ENCODE data around the gene CHRNA9.
"Not testable (repeated sequence)": the region's sequence is repeated elsewhere in the genome, so short reads cannot be mapped to it uniquely, and the experiment has no call there.

CHRNA9 gene

DNA sequence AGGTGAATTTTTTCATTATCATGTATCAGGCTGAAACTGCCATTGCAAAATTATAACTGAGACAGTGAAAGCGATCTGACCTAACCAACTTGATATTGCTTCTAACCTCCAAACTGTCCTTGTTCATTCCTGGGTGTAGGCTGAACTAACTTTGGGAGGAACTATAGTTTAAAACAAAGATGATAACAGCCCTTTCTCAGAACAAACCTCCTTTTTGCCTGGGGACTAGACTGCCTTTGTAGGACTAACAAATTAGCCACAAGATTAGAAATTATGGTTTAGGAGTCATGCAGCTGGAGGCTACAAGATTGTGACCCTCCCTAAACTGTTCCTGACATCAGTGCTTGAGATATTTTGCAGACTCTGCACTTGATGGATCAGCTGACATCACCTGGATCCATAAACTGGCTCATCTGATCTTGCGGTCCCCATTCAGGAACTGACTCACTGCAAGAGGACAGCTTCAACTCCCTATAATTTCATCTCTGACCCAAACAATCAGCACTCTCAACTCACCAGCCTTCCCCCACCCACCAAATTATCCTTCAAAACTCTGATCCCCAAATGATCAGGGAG lies 44.4 kb upstream of the CHRNA9 start:
- H3K36me3 ChIP-seq (ENCODE audit: control insufficient read depth in 1 of 2, insufficient read depth in 2 of 2, low read depth in 1 of 2, low read length in 2 of 2); H3K18ac ChIP-seq (ENCODE audit: low read depth in 1 of 2, low read length in 2 of 2); H3K9me3 ChIP-seq (ENCODE audit: control insufficient read depth, low read length); H2AFZ ChIP-seq (ENCODE audit: low read depth, low read length); H2BK120ac ChIP-seq (ENCODE audit: low read depth, low read length); H3K79me1 ChIP-seq (replicated peaks; ENCODE audit: low read length, poor library complexity, severe bottlenecking); H3K27me3 ChIP-seq (ENCODE audit: control insufficient read depth in 1 of 2, insufficient read depth in 1 of 2, low read length in 2 of 2); H3K14ac ChIP-seq (ENCODE audit: low read length in 2 of 2); H3K4me2 ChIP-seq (ENCODE audit: low read length, poor library complexity, severe bottlenecking); H3K27ac ChIP-seq (ENCODE audit: low read length, poor library complexity, severe bottlenecking); H4K8ac ChIP-seq (ENCODE audit: low read length); H3K4me1 ChIP-seq (ENCODE audit: control insufficient read depth, insufficient read depth, low read depth, low read length); H3K23ac ChIP-seq (ENCODE audit: low read length in 2 of 2); H2BK12ac ChIP-seq (ENCODE audit: low read length in 2 of 2); H3K9ac ChIP-seq (ENCODE audit: low read length); H4K91ac ChIP-seq (ENCODE audit: low read length); H2BK15ac ChIP-seq (ENCODE audit: low read depth, poor library complexity, severe bottlenecking); H3K4me3 ChIP-seq (ENCODE audit: insufficient read depth in 1 of 2, low read depth in 1 of 2, low read length in 2 of 2); H2AK5ac ChIP-seq (ENCODE audit: low read length, severe bottlenecking); H2BK5ac ChIP-seq (ENCODE audit: low read depth, low read length, poor library complexity, severe bottlenecking); H3K4ac ChIP-seq (ENCODE audit: low read depth in 1 of 2, low read length in 2 of 2): not testable (repeated sequence)
- WGBS = 86% methylated on average over 2 of the region's 2 CpGs
- peak; percentile 15 for DNase-seq

DNA sequence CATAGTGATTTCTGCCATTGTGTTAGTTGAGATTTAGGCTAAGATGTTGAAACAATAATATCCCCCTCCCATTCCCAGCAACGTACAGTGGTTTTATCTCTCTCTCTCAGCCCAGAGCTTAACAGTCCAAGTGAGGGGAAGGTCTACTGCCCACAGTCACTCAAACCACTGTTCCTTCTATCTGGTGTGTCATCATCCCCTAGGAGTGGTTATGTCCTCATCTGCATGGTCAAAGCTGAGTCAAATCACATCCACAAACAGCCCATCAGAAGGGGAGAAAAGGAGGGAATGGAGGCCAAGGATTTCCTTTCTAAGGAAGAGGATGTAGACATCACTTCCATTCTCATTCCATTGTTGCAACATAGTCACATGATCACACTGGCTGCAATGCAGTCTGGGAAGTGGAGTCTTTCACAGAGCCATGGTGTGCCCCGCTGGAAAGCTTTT lies 42.8 kb upstream of the CHRNA9 start:
- H4K8ac ChIP-seq (ENCODE audit: low read length) = peak overlapping the region; percentile 45
- peaks cover 4% of the 10 kb centered on the region for H3K9me3 ChIP-seq (ENCODE audit: control insufficient read depth, low read length)
- H4K91ac ChIP-seq (ENCODE audit: low read length) = no peak overlapping the region
- no peak overlapping the region for H3K9ac ChIP-seq (ENCODE audit: low read length)
- H3K18ac ChIP-seq (ENCODE audit: low read depth in 1 of 2, low read length in 2 of 2) = peak overlapping the region in 1 of 2 experiments; percentile 43
- H3K4me3 ChIP-seq (ENCODE audit: insufficient read depth in 1 of 2, low read depth in 1 of 2, low read length in 2 of 2) = no peak overlapping the region
- no peak overlapping the region for H2BK12ac ChIP-seq (ENCODE audit: low read length in 2 of 2)
- no peak overlapping the region for H2AFZ ChIP-seq (ENCODE audit: low read depth, low read length)
- no peak overlapping the region for H2BK5ac ChIP-seq (ENCODE audit: low read depth, low read length, poor library complexity, severe bottlenecking)
- peak; percentile 48 for DNase-seq
- WGBS = 98% methylated on average over 2 of the region's 2 CpGs
- H2BK15ac ChIP-seq (ENCODE audit: low read depth, poor library complexity, severe bottlenecking) = no peak overlapping the region
- H2BK120ac ChIP-seq (ENCODE audit: low read depth, low read length) = no peak overlapping the region
- no peak overlapping the region for H3K14ac ChIP-seq (ENCODE audit: low read length in 2 of 2)
- no peak overlapping the region for H3K4me2 ChIP-seq (ENCODE audit: low read length, poor library complexity, severe bottlenecking)
- H3K27ac ChIP-seq (ENCODE audit: low read length, poor library complexity, severe bottlenecking) = no peak overlapping the region
- no peaks in the 10 kb centered on the region for H3K79me1 ChIP-seq (replicated peaks; ENCODE audit: low read length, poor library complexity, severe bottlenecking)
- no peak overlapping the region for H3K23ac ChIP-seq (ENCODE audit: low read length in 2 of 2)
- H3K4me1 ChIP-seq (ENCODE audit: control insufficient read depth, insufficient read depth, low read depth, low read length) = no peaks in the 10 kb centered on the region
- no peak overlapping the region for H3K4ac ChIP-seq (ENCODE audit: low read depth in 1 of 2, low read length in 2 of 2)
- H3K36me3 ChIP-seq (ENCODE audit: control insufficient read depth in 1 of 2, insufficient read depth in 2 of 2, low read depth in 1 of 2, low read length in 2 of 2) = no peaks in the 10 kb centered on the region
- H3K27me3 ChIP-seq (ENCODE audit: control insufficient read depth in 1 of 2, insufficient read depth in 1 of 2, low read length in 2 of 2) = no peaks in the 10 kb centered on the region
- H2AK5ac ChIP-seq (ENCODE audit: low read length, severe bottlenecking) = no peak overlapping the region

DNA sequence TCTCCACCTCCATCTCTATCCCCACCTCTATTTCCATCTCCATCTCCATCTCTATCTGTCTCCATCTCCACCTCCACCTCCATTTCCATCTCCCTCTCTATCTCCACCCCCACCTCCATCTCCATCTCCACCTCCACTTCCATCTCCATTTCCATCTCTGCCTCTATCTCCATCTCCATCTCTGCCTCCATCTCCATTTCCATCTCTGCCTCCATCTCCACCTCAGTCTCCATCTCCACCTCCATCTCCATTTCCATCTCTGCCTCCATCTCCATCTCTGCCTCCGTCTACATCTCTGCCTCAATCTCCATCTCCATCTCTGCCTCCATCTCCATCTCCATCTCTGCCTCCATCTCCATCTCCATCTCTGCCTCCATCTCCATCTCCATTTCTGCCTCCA lies 40.8 kb upstream of the CHRNA9 start:
- 92% methylated on average over 1 of the region's 1 CpG for WGBS
- no peak overlapping the region for H2BK120ac ChIP-seq (ENCODE audit: low read depth, low read length)
- no peak overlapping the region for H4K91ac ChIP-seq (ENCODE audit: low read length)

DNA sequence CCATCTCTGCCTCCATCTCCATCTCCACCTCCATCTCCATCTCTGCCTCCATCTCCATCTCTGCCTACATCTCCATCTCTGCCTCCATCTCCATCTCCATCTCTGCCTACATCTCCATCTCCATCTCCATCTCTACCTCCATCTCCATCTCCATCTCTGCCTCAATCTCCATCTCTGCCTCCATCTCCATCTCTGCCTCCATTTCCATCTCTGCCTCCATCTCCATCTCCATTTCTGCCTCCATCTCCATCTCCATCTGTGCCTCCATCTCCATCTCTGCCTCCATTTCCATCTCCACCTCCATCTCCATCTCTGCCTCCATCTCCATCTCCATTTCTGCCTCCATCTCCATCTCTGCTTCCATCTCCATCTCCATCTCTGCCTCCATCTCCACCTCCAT lies 40.1 kb upstream of the CHRNA9 start:
- H4K8ac ChIP-seq (ENCODE audit: low read length); H3K4ac ChIP-seq (ENCODE audit: low read depth in 1 of 2, low read length in 2 of 2); H2AFZ ChIP-seq (ENCODE audit: low read depth, low read length); H2BK5ac ChIP-seq (ENCODE audit: low read depth, low read length, poor library complexity, severe bottlenecking); H2AK5ac ChIP-seq (ENCODE audit: low read length, severe bottlenecking); H4K91ac ChIP-seq (ENCODE audit: low read length); H3K27ac ChIP-seq (ENCODE audit: low read length, poor library complexity, severe bottlenecking); H3K18ac ChIP-seq (ENCODE audit: low read depth in 1 of 2, low read length in 2 of 2); H3K4me3 ChIP-seq (ENCODE audit: insufficient read depth in 1 of 2, low read depth in 1 of 2, low read length in 2 of 2); H3K79me1 ChIP-seq (replicated peaks; ENCODE audit: low read length, poor library complexity, severe bottlenecking); H3K27me3 ChIP-seq (ENCODE audit: control insufficient read depth in 1 of 2, insufficient read depth in 1 of 2, low read length in 2 of 2); H3K4me1 ChIP-seq (ENCODE audit: control insufficient read depth, insufficient read depth, low read depth, low read length); H3K4me2 ChIP-seq (ENCODE audit: low read length, poor library complexity, severe bottlenecking); DNase-seq; H3K23ac ChIP-seq (ENCODE audit: low read length in 2 of 2); H3K36me3 ChIP-seq (ENCODE audit: control insufficient read depth in 1 of 2, insufficient read depth in 2 of 2, low read depth in 1 of 2, low read length in 2 of 2); H3K9ac ChIP-seq (ENCODE audit: low read length); H3K9me3 ChIP-seq (ENCODE audit: control insufficient read depth, low read length); H2BK120ac ChIP-seq (ENCODE audit: low read depth, low read length); H2BK15ac ChIP-seq (ENCODE audit: low read depth, poor library complexity, severe bottlenecking); H2BK12ac ChIP-seq (ENCODE audit: low read length in 2 of 2): not testable (repeated sequence)
- peak overlapping the region in 1 of 2 experiments; percentile 8 for H3K14ac ChIP-seq (ENCODE audit: low read length in 2 of 2)

More for the DNA sequence above, 40.8 kb upstream of the CHRNA9 start:
- no peak overlapping the region for H2AK5ac ChIP-seq (ENCODE audit: low read length, severe bottlenecking)
- H2BK5ac ChIP-seq (ENCODE audit: low read depth, low read length, poor library complexity, severe bottlenecking) = no peak overlapping the region
- H3K27me3 ChIP-seq (ENCODE audit: control insufficient read depth in 1 of 2, insufficient read depth in 1 of 2, low read length in 2 of 2) = no peaks in the 10 kb centered on the region
- no peak overlapping the region for H3K4me3 ChIP-seq (ENCODE audit: insufficient read depth in 1 of 2, low read depth in 1 of 2, low read length in 2 of 2)
- no peak overlapping the region for H3K4me2 ChIP-seq (ENCODE audit: low read length, poor library complexity, severe bottlenecking)
- H3K14ac ChIP-seq (ENCODE audit: low read length in 2 of 2) = no peak overlapping the region
- H4K8ac ChIP-seq (ENCODE audit: low read length) = no peak overlapping the region
- H2BK12ac ChIP-seq (ENCODE audit: low read length in 2 of 2) = no peak overlapping the region
- H3K79me1 ChIP-seq (replicated peaks; ENCODE audit: low read length, poor library complexity, severe bottlenecking) = no peaks in the 10 kb centered on the region
- H3K36me3 ChIP-seq (ENCODE audit: control insufficient read depth in 1 of 2, insufficient read depth in 2 of 2, low read depth in 1 of 2, low read length in 2 of 2) = no peaks in the 10 kb centered on the region
- H3K18ac ChIP-seq (ENCODE audit: low read depth in 1 of 2, low read length in 2 of 2) = no peak overlapping the region
- H3K9me3 ChIP-seq (ENCODE audit: control insufficient read depth, low read length) = peaks cover 4% of the 10 kb centered on the region
- no peaks in the 10 kb centered on the region for H3K4me1 ChIP-seq (ENCODE audit: control insufficient read depth, insufficient read depth, low read depth, low read length)
- DNase-seq = no peak
- H3K4ac ChIP-seq (ENCODE audit: low read depth in 1 of 2, low read length in 2 of 2) = no peak overlapping the region
- H3K9ac ChIP-seq (ENCODE audit: low read length) = no peak overlapping the region
- no peak overlapping the region for H2BK15ac ChIP-seq (ENCODE audit: low read depth, poor library complexity, severe bottlenecking)
- no peak overlapping the region for H3K23ac ChIP-seq (ENCODE audit: low read length in 2 of 2)
- H3K27ac ChIP-seq (ENCODE audit: low read length, poor library complexity, severe bottlenecking) = no peak overlapping the region
- no peak overlapping the region for H2AFZ ChIP-seq (ENCODE audit: low read depth, low read length)

All from mesenchymal stem cell (in vitro differentiated cells and primary cell).